ENCODE data around the gene TSC22D3.
A peak's percentile ranks its signal among the peaks of the same experiment; 100 is the strongest.
"Not testable (repeated sequence)": the region's sequence is repeated elsewhere in the genome, so short reads cannot be mapped to it uniquely, and the experiment has no call there.

The TSC22D3 gene

GRCh38 chrX:107685586-107685985, 90.0 kb downstream of the TSC22D3 start:
- not testable (repeated sequence) for H3K4me3 ChIP-seq (ENCODE audit: low read length); DNase-seq (ENCODE audit: low read depth); H3K9me3 ChIP-seq (ENCODE audit: control insufficient read depth, low read length); H3K36me3 ChIP-seq (ENCODE audit: control insufficient read depth, insufficient read depth, low read length, severe bottlenecking); H3K9ac ChIP-seq (ENCODE audit: low read length)
- H3K27me3 ChIP-seq (replicated peaks; ENCODE audit: control insufficient read depth, insufficient read depth, low read length) = peaks cover 33% of the 10 kb centered on the region
- H3K4me1 ChIP-seq (ENCODE audit: control insufficient read depth, insufficient read depth, low read length) = peaks cover 18% of the 10 kb centered on the region

- peaks cover 20% of the 10 kb centered on the region for H3K4me1 ChIP-seq (ENCODE audit: control insufficient read depth, insufficient read depth, low read length)
- peaks cover 4% of the 10 kb centered on the region for H3K9me3 ChIP-seq (ENCODE audit: control insufficient read depth, low read length)
- no peaks in the 10 kb centered on the region for H3K36me3 ChIP-seq (ENCODE audit: control insufficient read depth, insufficient read depth, low read length, severe bottlenecking)
- peaks cover 34% of the 10 kb centered on the region for H3K27me3 ChIP-seq (replicated peaks; ENCODE audit: control insufficient read depth, insufficient read depth, low read length)
- no peak for DNase-seq (ENCODE audit: low read depth)
- H3K9ac ChIP-seq (ENCODE audit: low read length) = no peak overlapping the region
- no peak overlapping the region for H3K4me3 ChIP-seq (ENCODE audit: low read length)
Observed at GRCh38 chrX:107684956-107685385, 90.6 kb downstream of the TSC22D3 start.

- peaks cover 28% of the 10 kb centered on the region for H3K4me1 ChIP-seq (ENCODE audit: control insufficient read depth, insufficient read depth, low read length)
- H3K27me3 ChIP-seq (replicated peaks; ENCODE audit: control insufficient read depth, insufficient read depth, low read length) = peaks cover 28% of the 10 kb centered on the region
- H3K9ac ChIP-seq (ENCODE audit: low read length) = peak overlapping the region; percentile 23
- no peaks in the 10 kb centered on the region for H3K36me3 ChIP-seq (ENCODE audit: control insufficient read depth, insufficient read depth, low read length, severe bottlenecking)
- no peak for DNase-seq (ENCODE audit: low read depth)
- peaks cover 4% of the 10 kb centered on the region for H3K9me3 ChIP-seq (ENCODE audit: control insufficient read depth, low read length)
- H3K4me3 ChIP-seq (ENCODE audit: low read length) = no peak overlapping the region
Observed at GRCh38 chrX:107683931-107684330, 91.7 kb downstream of the TSC22D3 start.

GRCh38 chrX:107683124-107683895, 92.3 kb downstream of the TSC22D3 start:
- Histone ChIP-seq H3K9me3 (ENCODE audit: control insufficient read depth, low read length) (peaks cover 4% of the 10 kb centered on the region), H3K4me1 (ENCODE audit: control insufficient read depth, insufficient read depth, low read length) (peaks cover 32% of the 10 kb centered on the region), H3K36me3 (ENCODE audit: control insufficient read depth, insufficient read depth, low read length, severe bottlenecking) (no peaks in the 10 kb centered on the region), H3K27me3 (replicated peaks; ENCODE audit: control insufficient read depth, insufficient read depth, low read length) (peaks cover 22% of the 10 kb centered on the region), H3K4me3 (ENCODE audit: low read length) (no peak overlapping the region), H3K9ac (ENCODE audit: low read length) (peak overlapping the region; percentile 27)
- DNase-seq (ENCODE audit: low read depth) = peak; percentile 61

GRCh38 chrX:107682256-107682655, 93.3 kb downstream of the TSC22D3 start:
- no peak for DNase-seq (ENCODE audit: low read depth)
- peaks cover 15% of the 10 kb centered on the region for H3K27me3 ChIP-seq (replicated peaks; ENCODE audit: control insufficient read depth, insufficient read depth, low read length)
- no peaks in the 10 kb centered on the region for H3K36me3 ChIP-seq (ENCODE audit: control insufficient read depth, insufficient read depth, low read length, severe bottlenecking)
- H3K4me1 ChIP-seq (ENCODE audit: control insufficient read depth, insufficient read depth, low read length) = peaks cover 42% of the 10 kb centered on the region
- H3K9ac ChIP-seq (ENCODE audit: low read length) = no peak overlapping the region
- H3K4me3 ChIP-seq (ENCODE audit: low read length) = no peak overlapping the region
- no peaks in the 10 kb centered on the region for H3K9me3 ChIP-seq (ENCODE audit: control insufficient read depth, low read length)

- peak; percentile 69 for DNase-seq (ENCODE audit: low read depth)
Observed at GRCh38 chrX:107678957-107679740, 96.4 kb downstream of the TSC22D3 start.

GRCh38 chrX:107677909-107678308, 97.7 kb downstream of the TSC22D3 start:
- H3K4me1 ChIP-seq (ENCODE audit: control insufficient read depth, insufficient read depth, low read length) = peaks cover 56% of the 10 kb centered on the region
- H3K4me3 ChIP-seq (ENCODE audit: low read length) = no peak overlapping the region
- no peak for DNase-seq (ENCODE audit: low read depth)
- H3K9me3 ChIP-seq (ENCODE audit: control insufficient read depth, low read length) = no peaks in the 10 kb centered on the region
- peak overlapping the region; percentile 82 for H3K9ac ChIP-seq (ENCODE audit: low read length)
- H3K36me3 ChIP-seq (ENCODE audit: control insufficient read depth, insufficient read depth, low read length, severe bottlenecking) = no peaks in the 10 kb centered on the region
- peaks cover 17% of the 10 kb centered on the region for H3K27me3 ChIP-seq (replicated peaks; ENCODE audit: control insufficient read depth, insufficient read depth, low read length)

More at GRCh38 chrX:107678957-107679740, 96.4 kb downstream of the TSC22D3 start:
- Histone ChIP-seq H3K9me3 (ENCODE audit: control insufficient read depth, low read length) (no peaks in the 10 kb centered on the region), H3K4me1 (ENCODE audit: control insufficient read depth, insufficient read depth, low read length) (peaks cover 51% of the 10 kb centered on the region), H3K4me3 (ENCODE audit: low read length) (no peak overlapping the region), H3K27me3 (replicated peaks; ENCODE audit: control insufficient read depth, insufficient read depth, low read length) (peaks cover 17% of the 10 kb centered on the region), H3K36me3 (ENCODE audit: control insufficient read depth, insufficient read depth, low read length, severe bottlenecking) (no peaks in the 10 kb centered on the region), H3K9ac (ENCODE audit: low read length) (peak overlapping the region; percentile 32)

GRCh38 chrX:107677501-107677901, 98.1 kb downstream of the TSC22D3 start:
- H3K4me3 ChIP-seq (ENCODE audit: low read length) = peak overlapping the region; percentile 57
- peak; percentile 44 for DNase-seq (ENCODE audit: low read depth)
- no peaks in the 10 kb centered on the region for H3K9me3 ChIP-seq (ENCODE audit: control insufficient read depth, low read length)
- H3K9ac ChIP-seq (ENCODE audit: low read length) = peak overlapping the region; percentile 82
- H3K36me3 ChIP-seq (ENCODE audit: control insufficient read depth, insufficient read depth, low read length, severe bottlenecking) = no peaks in the 10 kb centered on the region
- peaks cover 52% of the 10 kb centered on the region for H3K4me1 ChIP-seq (ENCODE audit: control insufficient read depth, insufficient read depth, low read length)
- H3K27me3 ChIP-seq (replicated peaks; ENCODE audit: control insufficient read depth, insufficient read depth, low read length) = peaks cover 17% of the 10 kb centered on the region

GRCh38 chrX:107676559-107677378, 98.8 kb downstream of the TSC22D3 start:
- Histone ChIP-seq H3K27me3 (replicated peaks; ENCODE audit: control insufficient read depth, insufficient read depth, low read length) (peaks cover 17% of the 10 kb centered on the region), H3K4me3 (ENCODE audit: low read length) (peak overlapping the region; percentile 76), H3K9me3 (ENCODE audit: control insufficient read depth, low read length) (no peaks in the 10 kb centered on the region), H3K36me3 (ENCODE audit: control insufficient read depth, insufficient read depth, low read length, severe bottlenecking) (no peaks in the 10 kb centered on the region), H3K4me1 (ENCODE audit: control insufficient read depth, insufficient read depth, low read length) (peaks cover 50% of the 10 kb centered on the region), H3K9ac (ENCODE audit: low read length) (peak overlapping the region; percentile 94)
- DNase-seq (ENCODE audit: low read depth) = peak; percentile 94

- Histone ChIP-seq H3K27me3 (replicated peaks; ENCODE audit: control insufficient read depth, insufficient read depth, low read length) (peaks cover 13% of the 10 kb centered on the region), H3K36me3 (ENCODE audit: control insufficient read depth, insufficient read depth, low read length, severe bottlenecking) (no peaks in the 10 kb centered on the region), H3K4me3 (ENCODE audit: low read length) (peak overlapping the region; percentile 76), H3K9ac (ENCODE audit: low read length) (peak overlapping the region; percentile 94), H3K9me3 (ENCODE audit: control insufficient read depth, low read length) (no peaks in the 10 kb centered on the region), H3K4me1 (ENCODE audit: control insufficient read depth, insufficient read depth, low read length) (peaks cover 50% of the 10 kb centered on the region)
- DNase-seq (ENCODE audit: low read depth) = peak; percentile 82
Observed at GRCh38 chrX:107675823-107676555, 99.6 kb downstream of the TSC22D3 start.

Measured in adipocyte (in vitro differentiated cells).